Mammary epithelial cell (primary cell): ENCODE results near the gene RRAS.

ENCODE experiments used
- CTCF ChIP-seq, 2 donors: IDR thresholded peaks in 1 of 2; conservative IDR thresholded peaks in 1 of 2; 2 replicates each; pipeline ENCODE4 v1.5.1; 2011 to 2012; ENCODE audit warnings: inconsistent platforms in 2 of 2, low read length in 2 of 2, mild to moderate bottlenecking in 2 of 2, control low read depth in 1 of 2, low read depth in 1 of 2; ENCODE audit not compliant: insufficient read depth in 1 of 2; ENCODE audit errors: extremely low read depth in 1 of 2
- EZH2 ChIP-seq: IDR thresholded peaks from 2 replicates; pipeline ENCODE4 v1.6.1; 2012; ENCODE audit warnings: low read length, inconsistent platforms, borderline replicate concordance

GRCh38 chr19:49658139-49658517 is 18.2 kb upstream of the RRAS start:
- no peak for TF ChIP-seq CTCF (conservative IDR thresholded peaks at IDR 0.05 in 1 of 2, IDR thresholded peaks at IDR 0.05 in 1 of 2; ENCODE audit: extremely low read depth in 1 of 2, insufficient read depth in 1 of 2, low read depth in 1 of 2, low read length in 2 of 2)
- TF ChIP-seq EZH2: no peak
